Esophagus squamous epithelium (tissue), 4 donors: ENCODE measurements around the gene DRD4.

Experiments used
- POLR2A ChIP-seq, 4 donors: fragments of 450-650 bp; IDR thresholded peaks; one replicate each; pipeline ENCODE4 v1.6.1; 2017; ENCODE audit warnings: antibody characterized with exemption in 4 of 4, mild to moderate bottlenecking in 4 of 4, moderate library complexity in 3 of 4
- TF ChIP-seq, protein P1 (sequence below), 6 experiments: fragments of 450-650 bp in 4 of 6; fragments of 200-600 bp in 2 of 6; sonication (generic) in 2 of 6; IDR thresholded peaks; one replicate each; pipeline ENCODE4 v1.5.1; 2016 to 2019; ENCODE audit warnings: antibody characterized with exemption in 6 of 6, mild to moderate bottlenecking in 4 of 6, moderate library complexity in 4 of 6

DNA sequence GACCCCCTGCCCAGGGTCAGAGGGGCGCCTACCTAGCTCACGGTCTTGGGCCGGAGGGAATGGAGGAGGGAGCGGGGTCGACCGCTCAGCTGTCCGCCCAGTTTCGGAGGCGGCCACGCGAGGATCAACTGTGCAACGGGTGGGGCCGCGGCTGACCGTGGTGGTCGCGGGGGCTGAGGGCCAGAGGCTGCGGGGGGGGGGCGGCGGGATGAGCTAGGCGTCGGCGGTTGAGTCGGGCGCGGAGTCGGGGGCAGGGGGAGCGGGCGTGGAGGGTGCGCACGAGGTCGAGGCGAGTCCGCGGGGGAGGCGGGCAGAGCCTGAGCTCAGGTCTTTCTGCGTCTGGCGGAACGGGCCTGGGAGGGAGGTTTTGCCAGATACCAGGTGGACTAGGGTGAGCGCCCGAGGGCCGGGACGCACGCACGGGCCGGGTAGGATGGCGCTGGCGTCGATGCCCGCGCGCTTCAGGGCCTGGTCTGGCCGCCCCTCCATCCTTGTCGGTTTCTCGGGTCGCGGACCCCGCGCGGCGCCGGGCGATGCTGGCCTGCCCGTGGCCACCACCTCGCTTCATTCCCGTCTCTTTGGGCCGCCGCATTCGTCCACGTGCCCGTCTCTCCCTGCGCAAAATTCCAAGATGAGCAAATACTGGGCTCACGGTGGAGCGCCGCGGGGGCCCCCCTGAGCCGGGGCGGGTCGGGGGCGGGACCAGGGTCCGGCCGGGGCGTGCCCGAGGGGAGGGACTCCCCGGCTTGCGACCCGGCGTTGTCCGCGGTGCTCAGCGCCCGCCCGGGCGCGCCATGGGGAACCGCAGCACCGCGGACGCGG is at the start of gene DRD4:
- TF ChIP-seq, protein P1, sequence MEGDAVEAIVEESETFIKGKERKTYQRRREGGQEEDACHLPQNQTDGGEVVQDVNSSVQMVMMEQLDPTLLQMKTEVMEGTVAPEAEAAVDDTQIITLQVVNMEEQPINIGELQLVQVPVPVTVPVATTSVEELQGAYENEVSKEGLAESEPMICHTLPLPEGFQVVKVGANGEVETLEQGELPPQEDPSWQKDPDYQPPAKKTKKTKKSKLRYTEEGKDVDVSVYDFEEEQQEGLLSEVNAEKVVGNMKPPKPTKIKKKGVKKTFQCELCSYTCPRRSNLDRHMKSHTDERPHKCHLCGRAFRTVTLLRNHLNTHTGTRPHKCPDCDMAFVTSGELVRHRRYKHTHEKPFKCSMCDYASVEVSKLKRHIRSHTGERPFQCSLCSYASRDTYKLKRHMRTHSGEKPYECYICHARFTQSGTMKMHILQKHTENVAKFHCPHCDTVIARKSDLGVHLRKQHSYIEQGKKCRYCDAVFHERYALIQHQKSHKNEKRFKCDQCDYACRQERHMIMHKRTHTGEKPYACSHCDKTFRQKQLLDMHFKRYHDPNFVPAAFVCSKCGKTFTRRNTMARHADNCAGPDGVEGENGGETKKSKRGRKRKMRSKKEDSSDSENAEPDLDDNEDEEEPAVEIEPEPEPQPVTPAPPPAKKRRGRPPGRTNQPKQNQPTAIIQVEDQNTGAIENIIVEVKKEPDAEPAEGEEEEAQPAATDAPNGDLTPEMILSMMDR (IDR thresholded peaks at IDR 0.05): no peak
- TF ChIP-seq POLR2A (IDR thresholded peaks at IDR 0.05): no peak
